Thoracic aorta (tissue), 2 donors: Measurements from ENCODE around the gene LRRTM4. TPM values are rescaled to one million over a fixed set of nuclear protein-coding genes. Genes with fewer than 3 reads are reported as not detected.
"Not testable (repeated sequence)": the region's sequence is repeated elsewhere in the genome, so short reads cannot be mapped to it uniquely, and the experiment has no call there.

Experiments
- ATAC-seq: fragments of 150-250 bp; one replicate; pipeline ENCODE4 v1.8.0; 2017; ENCODE audit warnings: low read depth; ENCODE audit not compliant: insufficient number of reproducible peaks, low FRiP score
- DNase-seq: peaks from one replicate; pipeline ENCODE4 v3.0.0-alpha.2; 2020; ENCODE audit warnings: low spot score
- H3K27ac ChIP-seq, 2 donors: fragments of 200-600 bp; sonication (generic); 1 replicate in 1 of 2; 2 replicates in 1 of 2; pipeline ENCODE4 v1.5.1; 2016; ENCODE audit warnings: mild to moderate bottlenecking in 2 of 2, moderate library complexity in 2 of 2
- H3K27me3 ChIP-seq: fragments of 200-600 bp; sonication (generic); replicated peaks from 2 replicates; pipeline ENCODE4 v1.6.0; 2016; ENCODE audit warnings: mild to moderate bottlenecking; ENCODE audit not compliant: insufficient read depth
- H3K36me3 ChIP-seq: fragments of 200-600 bp; sonication (generic); one replicate; pipeline ENCODE4 v1.5.1; 2016
- H3K4me1 ChIP-seq, 2 donors: fragments of 200-600 bp; sonication (generic); 1 replicate in 1 of 2; 2 replicates in 1 of 2; pipeline versions ENCODE4 v1.5.1 to v1.6.0; 2016; ENCODE audit warnings: low read depth in 2 of 2, mild to moderate bottlenecking in 1 of 2; ENCODE audit not compliant: control insufficient read depth in 1 of 2
- H3K4me3 ChIP-seq: fragments of 200-600 bp; sonication (generic); 2 replicates; pipeline ENCODE4 v1.5.1; 2016; ENCODE audit warnings: mild to moderate bottlenecking
- H3K9me3 ChIP-seq: fragments of 200-600 bp; sonication (generic); 2 replicates; pipeline ENCODE4 v1.5.1; 2016
- CTCF ChIP-seq: fragments of 200-600 bp; sonication (generic); IDR thresholded peaks from one replicate; pipeline ENCODE4 v1.5.1; 2019; ENCODE audit warnings: antibody characterized with exemption
- total RNA-seq, 2 donors: library from RNA; depleted of rRNA; stranded (reverse); fragments of >200 nt; gene quantifications; one replicate each; pipeline versions ENCODE4 v1.1.0 to v1.2.3, GENCODE V29; 2016

The LRRTM4 gene
- total RNA-seq, 2 donors from 2014 or later, result not detected

GRCh38 chr2:77190721-77191346 lies 331.3 kb downstream of the LRRTM4 start:
- Histone ChIP-seq H3K36me3 (no peaks in the 10 kb centered on the region), H3K27me3 (no peaks in the 10 kb centered on the region), H3K4me1 (no peaks in the 10 kb centered on the region), H3K9me3 (no peaks in the 10 kb centered on the region), H3K27ac (no peak overlapping the region), H3K4me3 (no peak overlapping the region)
- no peak for TF ChIP-seq CTCF
- ATAC-seq (no peak), DNase-seq (no peak)

DNA sequence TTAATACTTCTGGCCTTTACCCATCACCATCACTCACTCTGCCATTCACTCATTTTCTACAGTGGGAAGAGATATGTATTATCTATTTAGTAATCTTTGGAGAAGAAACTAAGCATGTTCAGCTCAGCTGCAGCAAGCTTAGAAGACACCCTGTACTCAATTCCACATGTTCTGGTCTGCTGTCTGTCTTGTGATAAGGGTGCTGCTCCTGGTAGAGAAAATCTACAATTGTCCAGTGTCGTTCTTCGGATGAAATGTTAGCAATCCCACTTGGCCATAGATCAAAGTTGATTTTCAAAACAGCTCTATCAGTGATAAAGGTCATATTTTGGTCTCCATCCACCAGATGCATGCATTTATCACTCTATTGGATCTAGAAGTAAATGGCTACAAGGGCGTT lies 337.1 kb downstream of the LRRTM4 start:
- Histone ChIP-seq H3K4me3 (no peak overlapping the region), H3K27me3 (no peaks in the 10 kb centered on the region), H3K36me3 (no peaks in the 10 kb centered on the region), H3K4me1 (no peaks in the 10 kb centered on the region), H3K9me3 (no peaks in the 10 kb centered on the region), H3K27ac (no peak overlapping the region)
- no peak for TF ChIP-seq CTCF
- DNase-seq (no peak), ATAC-seq (no peak)

DNA sequence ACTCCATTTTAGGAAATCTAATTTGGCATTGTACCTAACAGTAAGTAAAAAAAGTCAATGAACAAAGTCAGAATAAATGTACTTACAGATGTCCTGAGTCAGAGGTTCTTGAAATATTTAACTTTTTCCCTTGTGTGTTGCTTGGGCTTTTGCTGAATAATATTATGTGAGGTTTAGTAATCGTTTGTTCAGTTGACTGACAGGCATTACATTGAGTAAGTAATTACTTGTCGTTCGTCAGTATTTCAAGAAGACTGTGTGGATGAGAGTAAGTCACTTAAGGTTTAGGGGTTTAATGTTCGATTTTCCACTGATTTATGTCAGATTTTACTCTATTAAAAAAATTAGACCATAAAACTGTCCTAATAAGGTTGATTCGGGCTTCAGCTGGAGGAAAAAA lies 342.9 kb downstream of the LRRTM4 start:
- H3K27me3 ChIP-seq, result no peaks in the 10 kb centered on the region
- H3K27ac ChIP-seq, result no peak overlapping the region
- H3K4me3 ChIP-seq, result no peak overlapping the region
- no peaks in the 10 kb centered on the region for H3K4me1 ChIP-seq
- no peaks in the 10 kb centered on the region for H3K9me3 ChIP-seq
- no peaks in the 10 kb centered on the region for H3K36me3 ChIP-seq
- TF ChIP-seq CTCF, result no peak
- no peak for DNase-seq
- no peak for ATAC-seq

DNA sequence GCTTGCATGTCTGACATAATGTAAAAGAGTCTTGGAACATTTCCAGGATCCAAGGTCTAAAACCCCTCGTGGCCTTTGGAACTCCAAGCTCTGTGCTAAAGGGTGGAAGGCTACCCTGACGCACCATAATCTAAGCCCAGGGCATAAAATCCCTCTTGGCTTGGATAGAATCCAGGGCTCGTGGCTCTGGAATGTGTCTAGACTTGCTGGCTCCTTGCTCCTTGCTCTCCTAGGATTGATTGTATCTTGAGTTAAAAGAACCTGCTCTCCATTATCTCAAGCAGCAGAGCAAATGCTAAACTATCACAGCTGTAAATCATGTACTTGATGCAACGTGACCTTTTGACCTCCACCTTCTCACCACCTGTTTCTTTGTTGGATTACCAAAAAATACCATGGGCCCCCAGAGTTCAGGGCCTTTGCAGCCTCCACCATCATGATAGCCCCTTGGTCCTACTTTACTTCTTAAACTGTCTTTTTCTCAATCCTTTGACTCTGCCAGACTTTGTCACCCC lies 346.9 kb downstream of the LRRTM4 start:
- not testable (repeated sequence) for H3K27ac ChIP-seq, H3K4me1 ChIP-seq, H3K4me3 ChIP-seq, ATAC-seq, H3K9me3 ChIP-seq, H3K27me3 ChIP-seq, DNase-seq, H3K36me3 ChIP-seq

GRCh38 chr2:77169426-77169825 lies 352.8 kb downstream of the LRRTM4 start:
- H3K9me3 ChIP-seq, result no peaks in the 10 kb centered on the region
- H3K4me3 ChIP-seq, result no peak overlapping the region
- TF ChIP-seq CTCF, result no peak
- no peaks in the 10 kb centered on the region for H3K4me1 ChIP-seq
- H3K27me3 ChIP-seq, result no peaks in the 10 kb centered on the region
- H3K27ac ChIP-seq, result no peak overlapping the region
- DNase-seq, result no peak
- no peaks in the 10 kb centered on the region for H3K36me3 ChIP-seq
- no peak for ATAC-seq

- not testable (repeated sequence) for H3K36me3 ChIP-seq, ATAC-seq, H3K4me3 ChIP-seq, H3K27ac ChIP-seq, H3K9me3 ChIP-seq, H3K27me3 ChIP-seq, DNase-seq, H3K4me1 ChIP-seq
These were observed 358.2 kb downstream of the LRRTM4 start for GRCh38 chr2:77164021-77164420.
